NOMO-1 treated with dmso at 0.1 percent for 144 hours (cell line): ENCODE results near the gene PLEKHA6.

ENCODE experiments used
- DNase-seq: peaks from one replicate; lab custom pipeline; 2025; ENCODE audit not compliant: unreplicated experiment; lab: John Stamatoyannopoulos, UW

Gene PLEKHA6, protein sequence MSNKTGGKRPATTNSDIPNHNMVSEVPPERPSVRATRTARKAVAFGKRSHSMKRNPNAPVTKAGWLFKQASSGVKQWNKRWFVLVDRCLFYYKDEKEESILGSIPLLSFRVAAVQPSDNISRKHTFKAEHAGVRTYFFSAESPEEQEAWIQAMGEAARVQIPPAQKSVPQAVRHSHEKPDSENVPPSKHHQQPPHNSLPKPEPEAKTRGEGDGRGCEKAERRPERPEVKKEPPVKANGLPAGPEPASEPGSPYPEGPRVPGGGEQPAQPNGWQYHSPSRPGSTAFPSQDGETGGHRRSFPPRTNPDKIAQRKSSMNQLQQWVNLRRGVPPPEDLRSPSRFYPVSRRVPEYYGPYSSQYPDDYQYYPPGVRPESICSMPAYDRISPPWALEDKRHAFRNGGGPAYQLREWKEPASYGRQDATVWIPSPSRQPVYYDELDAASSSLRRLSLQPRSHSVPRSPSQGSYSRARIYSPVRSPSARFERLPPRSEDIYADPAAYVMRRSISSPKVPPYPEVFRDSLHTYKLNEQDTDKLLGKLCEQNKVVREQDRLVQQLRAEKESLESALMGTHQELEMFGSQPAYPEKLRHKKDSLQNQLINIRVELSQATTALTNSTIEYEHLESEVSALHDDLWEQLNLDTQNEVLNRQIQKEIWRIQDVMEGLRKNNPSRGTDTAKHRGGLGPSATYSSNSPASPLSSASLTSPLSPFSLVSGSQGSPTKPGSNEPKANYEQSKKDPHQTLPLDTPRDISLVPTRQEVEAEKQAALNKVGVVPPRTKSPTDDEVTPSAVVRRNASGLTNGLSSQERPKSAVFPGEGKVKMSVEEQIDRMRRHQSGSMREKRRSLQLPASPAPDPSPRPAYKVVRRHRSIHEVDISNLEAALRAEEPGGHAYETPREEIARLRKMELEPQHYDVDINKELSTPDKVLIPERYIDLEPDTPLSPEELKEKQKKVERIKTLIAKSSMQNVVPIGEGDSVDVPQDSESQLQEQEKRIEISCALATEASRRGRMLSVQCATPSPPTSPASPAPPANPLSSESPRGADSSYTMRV

DNA sequence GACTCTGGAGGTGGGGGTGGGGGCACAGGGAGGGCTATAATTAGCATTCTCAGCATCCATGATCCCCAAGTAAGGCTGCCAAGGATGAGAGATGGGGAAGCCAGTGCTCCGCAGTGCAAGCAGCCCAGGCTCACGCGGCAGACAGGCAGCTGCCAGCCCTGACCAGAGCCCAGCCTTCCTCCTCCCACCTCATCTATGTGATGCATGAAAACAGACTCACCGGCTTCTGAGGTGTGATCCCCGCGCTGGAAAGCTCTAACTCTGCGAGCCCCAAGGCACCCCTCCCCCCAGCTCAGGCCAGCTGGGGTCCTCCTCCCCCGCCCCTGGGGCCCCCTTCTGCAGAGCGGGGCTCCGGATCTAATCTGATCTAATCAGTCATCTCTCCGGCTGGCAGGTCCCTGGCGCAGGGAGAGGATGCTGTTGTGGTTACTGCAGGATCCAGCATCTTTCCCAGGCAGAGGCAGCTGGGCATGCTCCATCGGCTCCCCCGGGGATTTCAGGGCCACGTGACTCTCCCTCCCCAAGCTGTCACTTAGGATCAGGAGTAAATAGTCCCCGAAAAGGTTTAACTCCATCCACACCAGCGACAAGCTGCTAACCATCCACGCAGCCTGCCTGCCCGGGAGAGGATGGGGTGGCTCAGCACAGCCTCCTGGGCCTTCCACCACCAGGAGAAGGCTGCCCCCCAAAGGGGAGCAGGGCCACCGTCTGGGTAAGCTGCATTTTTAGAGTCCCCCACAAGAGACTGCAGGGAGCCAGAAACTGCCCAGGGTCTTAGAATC lies at the start of gene PLEKHA6:
Gene PLEKHA6, minus strand, starts transcription at position 456 of the 782 bp plus-strand sequence. CDS start 86,202 bp downstream, outside the sequence.
- no peak for DNase-seq

DNA sequence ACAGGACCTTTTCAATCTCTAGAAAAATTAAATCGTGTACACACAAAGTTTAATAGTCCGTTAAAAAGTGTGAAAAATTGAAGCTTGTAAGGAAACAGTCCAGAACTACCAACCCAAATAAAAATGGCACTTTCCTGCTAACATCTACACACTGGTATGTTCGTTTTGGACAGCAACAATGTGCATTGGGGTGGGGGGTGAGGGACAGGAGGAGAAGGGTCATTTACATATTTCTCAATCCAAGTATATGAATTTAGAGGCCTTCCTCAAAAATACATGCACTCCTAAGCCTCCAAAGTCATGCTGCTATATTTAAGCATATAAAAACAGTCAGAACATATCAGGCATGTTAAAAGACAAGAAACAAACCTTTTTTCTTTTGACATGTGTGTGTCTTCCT lies 49.4 kb upstream of the PLEKHA6 start:
- no peak for DNase-seq

DNA sequence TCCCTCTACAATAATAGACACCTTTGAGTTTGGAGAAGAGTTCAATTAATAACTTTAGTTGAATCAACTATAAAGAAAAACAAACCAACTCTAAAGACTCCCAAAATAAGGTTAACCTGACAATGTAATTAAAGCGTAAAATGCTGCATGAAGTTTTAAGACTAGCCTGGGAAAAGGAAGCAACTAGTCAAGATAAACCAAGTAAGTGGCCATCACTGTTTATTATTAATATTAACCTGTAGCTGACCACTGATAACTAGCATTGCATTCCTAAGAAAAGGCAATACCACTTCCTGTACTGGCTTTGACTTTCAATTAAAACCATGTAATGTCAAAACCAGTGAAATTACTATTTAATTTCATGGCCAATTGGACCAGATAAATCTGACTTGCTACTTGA lies 48.9 kb upstream of the PLEKHA6 start:
- DNase-seq: no peak

DNA sequence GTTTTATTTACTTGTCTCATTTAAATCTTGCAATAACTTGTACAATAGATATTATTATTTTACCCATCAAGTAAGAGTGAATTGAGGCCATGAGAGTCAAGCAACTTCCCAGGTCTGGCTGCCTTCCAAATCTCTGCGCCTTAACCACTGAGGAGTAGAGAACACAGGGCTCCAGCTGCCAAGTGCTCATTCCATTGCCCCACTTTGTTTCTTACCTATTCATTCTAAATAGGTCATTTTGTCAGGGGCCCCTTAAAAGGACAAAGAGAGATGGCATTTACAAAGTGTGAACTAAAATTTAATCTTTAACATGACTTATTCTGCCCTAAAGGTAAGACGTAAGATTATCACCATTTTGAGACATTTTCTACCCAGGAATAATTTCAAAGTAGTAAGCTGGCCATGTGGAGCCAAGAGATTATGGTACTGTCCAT lies 48.4 kb upstream of the PLEKHA6 start:
- no peak for DNase-seq

DNA sequence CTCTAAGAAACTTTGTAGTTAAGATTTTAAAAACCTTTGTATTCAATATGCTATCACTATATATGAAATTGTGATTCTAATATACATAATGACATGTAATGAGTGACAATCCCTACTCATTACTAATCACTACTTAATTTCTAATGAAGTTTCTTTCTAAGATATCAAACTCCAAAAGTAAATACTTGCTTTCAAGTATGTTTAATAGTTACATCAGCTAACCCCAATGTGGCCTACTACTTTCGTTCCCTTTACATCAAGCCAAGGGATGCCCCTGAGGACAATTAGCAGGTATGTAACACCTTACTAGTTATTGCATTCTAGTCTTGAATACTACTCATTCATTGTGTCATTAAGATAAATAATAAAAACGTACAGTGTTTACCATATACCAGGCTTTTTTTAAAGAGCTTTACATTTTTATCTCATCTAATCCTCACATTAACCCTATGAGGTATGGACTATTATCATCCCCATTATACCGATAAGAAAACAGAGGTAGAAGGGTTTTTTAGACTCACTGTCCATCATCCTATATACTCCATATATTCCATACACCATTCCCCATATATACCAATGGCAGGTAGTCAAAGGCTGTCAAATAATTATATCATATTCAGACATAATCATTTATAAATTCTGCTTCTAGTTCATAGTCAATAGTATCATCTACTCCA lies 47.7 kb upstream of the PLEKHA6 start:
- DNase-seq: no peak

DNA sequence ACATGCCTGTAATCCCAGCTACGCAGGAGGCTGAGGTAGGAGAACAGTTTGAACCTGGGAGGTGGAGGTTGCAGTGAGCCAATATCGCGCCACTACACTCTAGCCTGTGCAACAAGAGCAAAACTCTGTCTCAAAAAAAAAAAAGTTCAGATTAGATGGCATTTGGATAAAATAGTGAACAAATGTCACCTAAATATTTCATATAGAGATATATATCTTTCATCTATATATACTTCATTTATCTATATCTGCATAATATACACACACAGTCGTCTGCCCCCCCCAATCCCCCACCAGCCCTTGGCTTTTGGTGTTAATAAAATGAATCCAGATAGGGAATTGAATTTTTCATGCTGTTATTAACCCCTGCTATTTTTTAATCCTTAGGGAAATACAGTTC lies 46.9 kb upstream of the PLEKHA6 start:
- DNase-seq: no peak

DNA sequence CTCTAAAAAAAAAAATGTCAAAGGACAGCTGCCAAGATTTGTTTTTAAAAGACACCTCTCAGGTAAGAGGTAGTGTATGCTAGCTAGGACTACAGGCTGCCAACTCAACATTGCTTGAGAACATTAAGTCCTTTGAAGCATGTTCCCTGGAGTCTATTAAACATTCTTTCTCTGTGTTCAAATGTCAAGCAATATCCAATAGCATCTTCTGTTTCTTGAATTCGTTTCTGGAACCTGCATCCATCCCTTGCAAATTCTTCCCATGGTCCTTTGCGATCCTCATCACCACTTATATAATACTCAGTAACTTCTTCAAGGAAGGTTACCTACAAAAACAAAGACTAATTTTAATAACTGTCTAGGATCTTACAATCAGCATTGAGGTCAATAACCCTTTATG lies 46.3 kb upstream of the PLEKHA6 start:
- DNase-seq: no peak

DNA sequence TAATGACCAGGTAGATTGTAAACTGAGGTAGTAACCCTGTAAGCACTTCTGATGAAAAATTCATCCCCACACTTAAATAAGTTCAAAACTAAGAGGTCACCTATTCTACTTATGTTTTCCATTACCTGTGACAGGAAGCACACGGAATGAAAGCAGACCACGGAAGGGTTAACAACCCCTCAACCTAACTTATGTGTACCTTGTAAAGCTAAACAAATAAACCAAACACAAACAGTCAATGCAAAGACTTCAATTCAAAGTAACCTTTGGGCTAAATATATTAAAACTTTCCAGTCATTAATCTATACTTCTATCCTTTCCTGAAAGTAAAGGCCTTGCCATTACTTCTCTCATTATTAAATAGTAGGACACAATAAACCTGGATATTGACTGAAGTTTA lies 44.9 kb upstream of the PLEKHA6 start:
- DNase-seq: no peak

DNA sequence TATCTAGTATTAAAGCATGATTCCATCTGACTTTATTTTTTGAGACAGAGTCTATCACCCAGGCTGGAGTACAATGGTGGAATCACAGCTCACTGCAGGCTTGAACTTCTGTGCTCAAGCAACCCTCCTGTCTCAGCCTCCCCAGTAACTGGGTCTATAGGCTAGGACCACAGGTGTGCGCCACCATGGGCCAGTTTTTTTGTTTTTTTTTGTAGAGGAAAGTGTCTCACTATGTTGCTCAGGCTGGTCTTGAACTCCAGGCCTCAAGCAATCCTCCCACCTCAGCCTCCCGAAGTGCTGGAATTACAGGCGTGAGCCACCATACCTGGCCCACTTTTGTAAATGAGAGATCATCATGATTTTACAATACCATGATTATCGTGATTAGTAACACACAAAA lies 42.7 kb upstream of the PLEKHA6 start:
- no peak for DNase-seq

DNA sequence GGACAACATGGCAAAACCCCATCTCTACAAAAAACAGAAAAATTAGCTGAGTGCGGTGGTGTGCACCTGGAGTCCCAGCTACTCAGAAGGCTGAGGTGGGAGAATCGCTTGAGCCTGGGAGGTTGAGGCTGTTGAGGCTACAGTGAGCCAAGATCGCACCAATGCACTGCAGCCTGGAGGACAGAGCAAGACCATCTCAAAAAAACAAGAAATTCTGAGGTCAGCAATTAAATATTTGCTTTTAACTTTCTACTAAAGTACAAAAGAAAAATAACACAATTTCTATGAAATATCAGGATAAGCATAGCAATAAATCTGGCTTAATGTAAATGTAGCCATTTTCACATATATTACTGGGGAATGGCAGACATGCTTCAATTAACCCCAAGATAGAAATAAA lies 42.0 kb upstream of the PLEKHA6 start:
- DNase-seq: no peak

DNA sequence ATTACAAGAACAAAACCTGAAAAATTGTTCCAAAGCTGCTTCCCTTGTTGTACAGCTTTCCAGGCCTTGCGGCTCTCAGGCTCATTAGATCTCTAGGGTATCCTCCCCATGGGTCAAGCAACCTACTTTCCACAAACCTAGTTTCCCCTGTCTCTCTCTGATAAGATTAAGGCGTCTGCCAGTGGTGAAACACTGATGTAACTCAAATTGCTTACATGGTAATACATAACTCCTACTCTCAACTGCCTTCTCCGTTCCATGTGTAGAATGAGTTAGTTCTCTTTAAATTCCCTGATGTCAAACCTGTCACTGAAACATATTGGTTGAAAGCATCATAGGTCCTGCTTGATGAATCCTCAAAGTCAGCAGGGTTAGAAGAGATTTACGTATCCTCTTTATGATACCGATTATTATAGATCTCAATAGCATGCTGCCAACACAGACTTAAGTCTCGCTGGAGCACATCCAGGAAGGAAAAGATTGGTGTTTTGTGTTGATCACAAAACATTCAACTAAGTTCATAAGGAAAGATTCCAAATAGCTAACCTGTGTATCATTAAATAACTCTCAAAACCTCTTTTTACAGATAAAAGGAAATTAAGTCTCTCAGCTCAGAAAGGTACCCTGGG lies 41.3 kb upstream of the PLEKHA6 start:
- no peak for DNase-seq

DNA sequence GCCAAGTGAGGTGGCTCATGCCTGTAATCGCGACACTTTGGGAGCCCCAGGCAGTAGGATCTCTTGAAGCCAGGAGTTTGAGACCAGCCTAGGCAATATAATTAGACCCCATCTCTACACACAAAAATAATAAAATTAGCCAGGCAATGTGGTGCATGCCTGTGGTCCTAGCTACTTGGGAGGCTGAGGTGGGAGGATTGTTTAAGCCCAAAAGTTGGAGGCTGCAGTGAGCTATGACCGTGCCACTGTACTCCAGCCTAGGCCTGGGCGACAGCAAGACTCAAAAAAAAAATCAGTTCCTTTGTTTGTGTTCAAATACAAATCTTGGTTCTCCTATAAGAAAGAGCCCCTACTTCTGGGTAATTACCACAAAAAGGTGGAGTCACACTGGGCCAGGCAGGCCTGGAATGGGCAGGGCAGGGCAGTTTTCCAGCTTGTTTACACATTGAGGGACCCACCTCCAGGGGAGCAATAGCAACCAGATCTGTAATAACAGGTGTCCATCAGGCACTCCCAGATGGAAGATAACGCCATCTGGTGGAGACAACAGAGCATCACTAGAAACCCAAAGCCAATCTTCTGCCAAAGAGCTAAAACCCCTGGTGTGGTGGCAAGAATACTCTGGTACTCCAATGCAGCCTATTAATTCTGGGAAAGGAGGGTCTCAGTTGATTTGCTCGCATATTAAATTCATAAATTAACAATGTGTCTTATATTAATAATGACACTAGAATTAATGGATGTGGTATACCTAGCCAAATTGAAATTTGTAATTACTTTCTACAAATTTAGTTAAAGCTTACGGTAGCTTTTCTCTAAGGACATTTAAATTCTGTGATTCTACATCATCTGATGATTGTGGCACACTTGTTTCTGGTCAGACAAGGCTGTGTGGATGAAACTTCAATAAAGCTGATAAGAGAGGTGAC lies 38.7 kb upstream of the PLEKHA6 start:
- DNase-seq: peak; percentile 46

DNA sequence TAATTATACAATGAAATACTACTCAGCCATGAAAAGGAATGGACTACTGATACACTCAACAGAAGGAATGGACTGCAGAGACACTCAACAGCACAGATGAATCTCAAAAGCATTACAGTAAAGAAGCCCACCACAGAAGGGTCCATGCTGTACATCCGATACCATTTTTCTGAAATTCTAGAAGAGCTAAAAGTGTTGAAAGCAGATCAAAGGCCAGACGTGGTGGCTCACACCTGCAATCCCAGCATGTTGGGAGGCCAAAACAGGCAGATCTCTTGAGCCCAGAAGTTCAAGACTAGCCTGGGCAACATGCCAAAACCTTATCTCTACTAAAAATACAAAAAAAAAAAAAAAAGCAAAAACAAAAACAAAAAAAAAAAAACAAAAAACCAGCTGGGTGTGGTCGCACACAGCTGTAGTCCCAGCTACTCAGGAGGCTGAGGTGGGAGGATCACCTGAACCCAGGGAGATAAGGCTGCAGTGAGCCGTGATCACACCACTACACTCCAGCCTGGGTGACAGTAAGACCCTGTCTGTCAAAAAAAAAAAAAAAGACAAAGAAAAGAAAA lies 36.4 kb upstream of the PLEKHA6 start:
- no peak for DNase-seq

DNA sequence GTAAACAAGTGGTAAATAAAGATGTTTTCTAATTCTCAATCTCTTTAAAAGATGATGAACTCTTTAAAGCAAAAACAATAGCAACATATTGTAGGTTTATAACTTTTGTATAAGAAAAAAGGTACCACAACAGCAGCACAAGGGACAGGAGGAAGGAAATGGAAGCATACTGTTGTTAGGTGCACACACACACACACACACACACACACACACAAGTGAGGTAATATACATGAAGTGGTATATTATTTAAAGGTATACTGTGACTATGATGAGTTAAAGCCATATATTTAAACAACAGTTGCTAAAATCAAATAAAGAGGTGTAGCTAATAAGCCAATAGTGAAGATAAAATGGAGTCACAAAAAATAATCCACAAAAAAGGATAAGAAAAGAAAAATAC lies 31.9 kb upstream of the PLEKHA6 start:
- no peak for DNase-seq

DNA sequence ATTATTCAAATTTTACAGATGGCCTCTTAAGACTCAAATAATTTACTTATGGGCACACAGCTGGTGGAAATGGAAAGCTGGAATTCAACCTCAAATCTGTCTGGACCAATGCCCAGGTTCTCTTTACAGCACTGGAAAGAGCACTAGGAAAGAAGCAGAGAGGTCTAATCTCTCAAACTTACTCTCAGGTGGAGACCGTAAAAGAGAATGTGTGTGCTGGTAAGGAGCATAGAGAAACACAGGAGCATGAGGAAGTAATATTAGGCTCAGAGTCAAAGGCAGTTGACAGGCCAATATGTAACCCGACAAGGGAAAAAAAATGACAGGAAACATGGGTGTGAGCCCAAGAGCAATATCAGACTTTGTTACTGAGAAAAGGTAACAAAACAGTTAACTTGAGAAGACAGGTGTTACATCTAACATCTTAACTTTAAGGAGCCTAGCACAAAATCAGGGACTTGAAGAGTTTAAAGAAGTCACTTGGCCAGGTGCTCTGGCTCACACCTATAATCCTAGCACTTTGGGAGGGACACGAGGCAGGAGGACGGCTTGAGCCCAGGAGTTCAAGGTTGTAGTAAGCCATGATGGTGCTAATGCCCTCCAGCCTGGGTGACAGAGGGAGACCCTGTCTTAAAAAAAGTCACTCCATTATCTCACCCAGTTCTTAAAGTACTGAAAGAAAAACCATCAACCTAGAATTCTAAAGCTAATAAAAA lies 31.2 kb upstream of the PLEKHA6 start:
- DNase-seq: no peak

DNA sequence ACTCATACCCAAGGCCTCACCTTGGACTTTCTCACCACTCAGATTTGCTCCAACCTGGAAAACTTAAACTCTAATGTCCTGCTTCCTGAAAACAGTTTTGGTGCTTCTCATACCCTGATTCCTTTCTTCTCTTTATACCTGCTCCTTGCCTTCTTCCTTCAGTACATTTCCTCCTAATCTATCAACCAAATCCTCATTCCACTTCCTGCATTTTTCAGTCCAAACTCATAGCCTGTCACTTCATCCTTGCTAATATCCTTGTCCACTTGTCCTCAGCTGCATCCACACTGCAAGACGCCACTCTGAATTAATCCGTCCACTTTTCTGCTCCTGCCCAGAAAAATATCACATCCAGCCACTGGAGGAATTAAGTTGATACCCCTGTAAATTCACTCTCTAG lies 26.0 kb upstream of the PLEKHA6 start:
- DNase-seq: no peak

DNA sequence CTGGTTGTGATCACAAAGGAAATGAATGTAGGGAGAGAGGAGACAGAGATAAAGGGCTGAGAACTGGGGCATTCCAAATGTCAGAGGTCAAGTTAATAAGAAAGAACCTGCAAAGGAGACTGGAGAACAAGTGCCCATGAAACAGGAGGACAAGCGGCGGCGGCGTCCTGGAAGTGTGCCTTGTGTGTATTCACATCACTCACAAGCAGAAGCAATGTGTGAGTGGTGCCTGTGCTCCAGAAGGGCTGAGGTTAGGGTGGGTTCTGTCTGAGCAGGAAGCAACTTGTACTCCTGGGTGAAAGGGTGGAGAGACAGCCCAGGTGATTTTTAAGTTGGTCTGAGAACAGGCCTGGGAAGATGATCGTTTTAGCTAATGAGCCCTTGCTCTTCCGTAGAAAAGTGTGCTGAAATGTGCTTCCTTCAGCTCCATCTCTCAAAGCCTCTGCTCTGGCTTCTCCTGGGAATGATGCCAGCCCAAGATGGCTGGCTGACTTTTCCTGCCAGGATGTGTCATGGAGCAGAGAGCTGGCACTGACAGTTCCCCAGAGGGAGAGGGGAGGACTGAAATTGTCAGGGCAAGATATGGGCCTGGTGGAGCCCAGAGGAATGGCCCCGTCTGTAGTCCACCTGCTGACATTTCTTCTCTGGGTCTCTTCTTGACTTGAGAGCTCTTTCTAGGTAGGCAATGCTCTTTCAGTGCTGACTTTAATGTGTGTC lies 25.1 kb upstream of the PLEKHA6 start:
- no peak for DNase-seq
